ENCODE data around the gene DNM1.
A peak's percentile ranks its signal among the peaks of the same experiment; 100 is the strongest.

DNM1 gene

GRCh38 chr9:128213746-128214497 is 10.7 kb downstream of the DNM1 start:
- H3K4me3 ChIP-seq (ENCODE audit: low read length): no peak overlapping the region
- no peak for TF ChIP-seq CTCF (conservative IDR thresholded peaks at IDR 0.05; ENCODE audit: low read length)

DNA sequence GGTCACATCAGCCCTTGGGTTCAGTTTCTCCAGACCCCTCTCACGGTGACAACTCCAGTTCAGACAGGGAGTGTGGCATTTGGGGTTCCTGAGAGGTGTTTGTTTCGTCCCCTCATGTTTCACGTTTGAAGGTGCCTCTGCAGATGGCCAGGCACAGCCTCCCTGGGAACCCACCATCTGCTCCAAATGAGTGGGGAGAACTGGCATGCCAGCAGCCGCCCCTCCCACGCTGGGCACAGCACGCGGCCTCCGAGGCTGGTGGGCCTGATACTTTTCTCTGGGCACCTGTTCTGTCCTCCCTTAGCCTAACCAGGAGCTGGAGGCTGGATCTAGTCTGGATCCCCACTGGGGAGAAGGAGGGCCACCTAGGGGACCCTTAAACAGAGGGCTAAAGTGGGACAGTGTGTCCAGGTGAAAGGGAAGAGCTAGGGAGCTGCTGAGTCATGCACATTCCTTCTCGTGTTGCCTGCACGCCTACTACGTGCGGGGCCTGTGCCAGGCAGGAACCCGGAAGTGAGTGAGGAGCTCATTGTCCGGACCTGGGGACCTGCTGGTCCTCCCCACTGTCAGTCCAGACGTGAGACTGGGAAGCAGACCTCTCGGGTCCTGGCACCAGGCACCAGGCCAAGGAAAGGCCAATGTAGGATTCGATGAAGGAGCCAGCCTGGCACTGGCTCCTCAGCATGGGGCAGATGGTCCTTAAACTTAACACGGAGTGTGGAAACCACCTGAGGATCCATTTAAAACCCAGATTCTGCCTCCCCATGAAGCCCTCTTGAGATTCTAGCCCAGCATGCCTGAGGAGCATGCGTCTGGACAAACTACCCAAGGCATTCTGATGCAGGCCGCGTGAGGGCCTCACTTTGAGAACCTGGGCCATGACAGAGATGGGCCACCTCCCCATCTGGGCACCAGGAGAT is 11.7 kb downstream of the DNM1 start:
- DNase-seq (ENCODE audit: low read depth): peak; percentile 24
- H3K4me3 ChIP-seq (ENCODE audit: low read length): no peak overlapping the region
- no peak for TF ChIP-seq CTCF (conservative IDR thresholded peaks at IDR 0.05; ENCODE audit: low read length)

More at GRCh38 chr9:128213746-128214497, 10.7 kb downstream of the DNM1 start:
- no peak for DNase-seq (ENCODE audit: low read depth)

DNA sequence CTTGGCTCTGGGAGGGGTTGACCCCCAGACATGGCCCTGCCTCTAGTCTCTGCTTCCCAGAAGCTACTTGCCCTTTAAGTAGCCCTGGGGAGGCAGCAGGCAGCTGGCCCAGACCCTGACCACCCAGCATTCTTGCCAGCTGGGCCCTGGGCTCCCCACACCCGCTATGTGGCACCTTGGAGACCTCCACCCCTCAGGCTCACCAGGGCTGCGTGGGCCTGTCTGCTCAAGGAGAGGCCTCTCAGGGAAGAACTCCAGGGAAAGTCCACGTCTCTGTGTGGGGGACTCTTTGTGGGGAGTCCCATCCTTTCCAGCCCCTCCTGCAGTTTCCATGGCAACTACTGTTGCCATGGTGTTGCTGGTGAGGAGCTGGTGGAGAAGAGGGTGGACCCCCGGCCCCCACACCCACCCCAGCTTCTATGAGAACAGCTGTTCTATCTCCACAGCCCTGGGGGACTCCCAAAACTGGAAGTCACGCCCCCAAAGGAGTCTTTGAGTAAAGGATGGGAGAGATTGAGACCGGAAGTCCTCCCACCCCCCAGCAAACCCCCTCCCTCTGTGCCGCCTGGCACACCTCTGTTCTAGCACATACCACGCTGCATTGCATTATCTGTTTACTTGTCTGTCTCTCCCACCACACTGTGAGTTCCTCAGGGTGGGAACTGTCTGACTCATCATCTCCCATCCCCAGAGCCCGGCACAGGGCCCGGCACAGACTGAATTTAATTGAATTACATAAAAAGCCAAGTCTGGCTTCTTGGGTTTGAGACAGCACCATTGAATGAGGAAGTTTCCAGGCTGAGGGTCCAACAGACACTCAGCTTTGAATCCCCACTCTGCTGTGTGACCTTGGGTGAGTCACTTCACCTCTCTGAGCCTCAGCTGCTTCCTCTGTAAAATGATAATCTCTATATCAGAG is 12.6 kb downstream of the DNM1 start:
- no peak for TF ChIP-seq CTCF (conservative IDR thresholded peaks at IDR 0.05; ENCODE audit: low read length)
- DNase-seq (ENCODE audit: low read depth): peak; percentile 83
- H3K4me3 ChIP-seq (ENCODE audit: low read length): no peak overlapping the region

DNA sequence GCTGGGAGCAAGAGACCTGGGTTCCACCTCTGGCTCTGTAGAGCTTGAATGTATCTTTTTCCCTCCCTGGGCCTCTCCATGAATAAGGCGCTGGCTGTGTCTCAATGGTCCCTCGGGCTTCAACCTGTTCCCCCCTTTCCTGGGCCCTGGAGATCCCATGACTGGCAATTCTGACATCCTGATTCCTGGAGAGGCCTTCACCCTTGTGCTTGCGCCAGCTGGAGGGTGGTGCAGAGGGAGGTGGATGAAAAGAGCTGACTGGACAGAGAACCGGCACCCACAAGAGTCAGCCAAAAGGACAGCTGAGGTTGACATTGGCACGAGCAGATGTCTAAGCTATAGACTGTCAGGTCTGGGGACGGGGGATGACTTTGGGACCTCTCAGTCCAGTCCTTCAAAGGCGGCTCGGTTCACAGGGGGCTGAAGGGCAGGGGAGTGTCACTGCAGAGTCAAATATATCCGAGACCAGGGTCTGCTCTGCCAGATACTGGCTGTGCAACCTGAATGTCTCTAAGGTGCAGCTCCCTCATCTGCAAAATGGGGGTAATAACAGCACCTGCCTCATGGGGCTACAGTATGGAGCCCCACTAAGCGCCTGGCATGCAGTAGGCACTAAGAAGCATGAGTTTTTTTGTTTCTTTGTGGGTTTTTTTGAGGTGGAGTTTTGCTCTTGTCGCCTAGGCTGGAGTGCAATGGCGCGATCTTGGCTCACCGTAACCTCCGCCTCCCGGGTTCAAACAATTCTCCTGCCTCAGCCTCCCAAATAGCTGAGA is 13.8 kb downstream of the DNM1 start:
- TF ChIP-seq CTCF (conservative IDR thresholded peaks at IDR 0.05; ENCODE audit: low read length): no peak
- H3K4me3 ChIP-seq (ENCODE audit: low read length): no peak overlapping the region
- DNase-seq (ENCODE audit: low read depth): peak; percentile 32

GRCh38 chr9:128218172-128218517 is 15.0 kb downstream of the DNM1 start:
- no peak for TF ChIP-seq CTCF (conservative IDR thresholded peaks at IDR 0.05; ENCODE audit: low read length)
- no peak overlapping the region for H3K4me3 ChIP-seq (ENCODE audit: low read length)
- no peak for DNase-seq (ENCODE audit: low read depth)

All from AG10803 (cell line).